AG04449 (cell line): ENCODE results near the gene CPLX1.

Experiments
- CTCF ChIA-PET: fragments of 350-600 bp; formaldehyde crosslinking; extraction: SDS; loops from one replicate; lab custom pipeline; 2021; ENCODE audit warnings: antibody characterized with exemption; lab: Yijun Ruan, JAX
- POLR2A ChIA-PET: fragments of 400-600, 350-600 bp; formaldehyde crosslinking; extraction: SDS; loops from one replicate; lab custom pipeline; 2020; ENCODE audit warnings: antibody characterized with exemption, inconsistent platforms; lab: Yijun Ruan, JAX
- DNase-seq: peaks from one replicate; pipeline ENCODE4 v3.0.0-alpha.2; 2010; ENCODE audit warnings: low read depth, low spot score
- H3K4me3 ChIP-seq: 2 replicates; pipeline ENCODE4 v1.5.1; 2011; ENCODE audit warnings: low read depth, mild to moderate bottlenecking, control low read depth, low read length
- CTCF ChIP-seq: IDR thresholded peaks from one replicate; pipeline ENCODE4 v1.5.1; 2011; ENCODE audit warnings: mild to moderate bottlenecking, moderate library complexity, low read length, control low read depth, inconsistent platforms; ENCODE audit not compliant: insufficient read depth; ENCODE audit errors: missing control alignments

CPLX1 gene

GRCh38 chr4:836003-836511, 10.1 kb upstream of the CPLX1 start:
- ChIA-PET CTCF (interaction anchor here (1.3 kb wide), 1 partner anchor 41 kb away, joined by 3 read pairs; no protein-coding TSS in a partner anchor), POLR2A (no interaction called here)
- TF ChIP-seq CTCF: no peak

GRCh38 chr4:835148-836002, 9.4 kb upstream of the CPLX1 start:
- CTCF ChIA-PET: no interaction called here
- H3K4me3 ChIP-seq: no peak overlapping the region
- no peak for TF ChIP-seq CTCF
- DNase-seq: no peak
- POLR2A ChIA-PET: no interaction called here

More at GRCh38 chr4:836003-836511, 10.1 kb upstream of the CPLX1 start:
- H3K4me3 ChIP-seq: no peak overlapping the region
- DNase-seq: no peak

- CTCF ChIA-PET: no interaction called here
- POLR2A ChIA-PET: no interaction called here
- no peak for TF ChIP-seq CTCF
- no peak for DNase-seq
- no peak overlapping the region for H3K4me3 ChIP-seq
These were observed 8.6 kb upstream of the CPLX1 start for GRCh38 chr4:834368-835147.

- POLR2A ChIA-PET: no interaction called here
- no peak overlapping the region for H3K4me3 ChIP-seq
- no peak for DNase-seq
- no peak for TF ChIP-seq CTCF
- CTCF ChIA-PET: no interaction called here
These were observed 7.9 kb upstream of the CPLX1 start for GRCh38 chr4:833731-834367.

- POLR2A ChIA-PET: no interaction called here
- CTCF ChIA-PET: interaction anchor here (0.6 kb wide), 1 partner anchor 313 kb away, joined by 3 read pairs; no protein-coding TSS in a partner anchor
These were observed 7.2 kb upstream of the CPLX1 start for GRCh38 chr4:833156-833555.

More at GRCh38 chr4:833156-833555, 7.2 kb upstream of the CPLX1 start:
- no peak overlapping the region for H3K4me3 ChIP-seq
- no peak for TF ChIP-seq CTCF
- no peak for DNase-seq
